ENCODE results near the gene AP5Z1. TPM values are rescaled to one million over a fixed set of nuclear protein-coding genes. Genes with fewer than 3 reads are reported as not detected.

The AP5Z1 gene
- polyA plus RNA-seq, 4 donors = 35.8 to 116 (median 64.2) TPM

- Histone ChIP-seq H3K27me3 (ENCODE audit: control insufficient read depth in 3 of 3, insufficient read depth in 3 of 3, low read length in 3 of 3) (peaks cover 0 to 12% (median 0%) of the 10 kb centered on the region in 3 donors), H3K4me3 (ENCODE audit: low read depth in 1 of 3, low read length in 3 of 3) (no peak overlapping the region), H3K9me3 (ENCODE audit: control insufficient read depth in 2 of 2, insufficient read depth in 1 of 2, low read depth in 1 of 2, low read length in 1 of 2) (peaks cover 0 to 5% of the 10 kb centered on the region in 2 donors), H3K4me1 (ENCODE audit: control insufficient read depth in 3 of 3, insufficient read depth in 2 of 3, low read depth in 1 of 3, low read length in 2 of 3) (no peaks in the 10 kb centered on the region), H3K36me3 (ENCODE audit: control insufficient read depth in 3 of 3, insufficient read depth in 2 of 3, low read depth in 1 of 3, low read length in 3 of 3) (no peaks in the 10 kb centered on the region), H3K27ac (ENCODE audit: low read depth in 1 of 3, low read length in 2 of 3) (no peak overlapping the region)
- no peak for FAIRE-seq
- WGBS, 3 donors = 83 to 90% (median 86%) methylated on average over 14 of the region's 14 CpGs
- DNase-seq = no peak
These were observed 34.2 kb downstream of the AP5Z1 start for GRCh38 chr7:4809666-4810065.

- 42 to 75% (median 54%) methylated on average over 14 of the region's 14 CpGs for WGBS, 3 donors
- Histone ChIP-seq H3K4me1 (ENCODE audit: control insufficient read depth in 3 of 3, insufficient read depth in 2 of 3, low read depth in 1 of 3, low read length in 2 of 3) (no peaks in the 10 kb centered on the region), H3K4me3 (ENCODE audit: low read depth in 1 of 3, low read length in 3 of 3) (no peak overlapping the region), H3K27me3 (ENCODE audit: control insufficient read depth in 3 of 3, insufficient read depth in 3 of 3, low read length in 3 of 3) (no peaks in the 10 kb centered on the region), H3K27ac (ENCODE audit: low read depth in 1 of 3, low read length in 2 of 3) (no peak overlapping the region), H3K36me3 (ENCODE audit: control insufficient read depth in 3 of 3, insufficient read depth in 2 of 3, low read depth in 1 of 3, low read length in 3 of 3) (no peaks in the 10 kb centered on the region), H3K9me3 (ENCODE audit: control insufficient read depth in 2 of 2, insufficient read depth in 1 of 2, low read depth in 1 of 2, low read length in 1 of 2) (peaks cover 0 to 5% of the 10 kb centered on the region in 2 donors)
- no peak for DNase-seq
- no peak for FAIRE-seq
These were observed 39.0 kb downstream of the AP5Z1 start for GRCh38 chr7:4814433-4814832.

- H3K27me3 ChIP-seq (ENCODE audit: control insufficient read depth in 3 of 3, insufficient read depth in 3 of 3, low read length in 3 of 3) = no peaks in the 10 kb centered on the region
- peaks cover 0 to 5% of the 10 kb centered on the region in 2 donors for H3K9me3 ChIP-seq (ENCODE audit: control insufficient read depth in 2 of 2, insufficient read depth in 1 of 2, low read depth in 1 of 2, low read length in 1 of 2)
- FAIRE-seq = no peak
- no peaks in the 10 kb centered on the region for H3K4me1 ChIP-seq (ENCODE audit: control insufficient read depth in 3 of 3, insufficient read depth in 2 of 3, low read depth in 1 of 3, low read length in 2 of 3)
- H3K27ac ChIP-seq (ENCODE audit: low read depth in 1 of 3, low read length in 2 of 3) = no peak overlapping the region
- 88 to 96% (median 95%) methylated on average over 14 of the region's 14 CpGs for WGBS, 3 donors
- H3K36me3 ChIP-seq (ENCODE audit: control insufficient read depth in 3 of 3, insufficient read depth in 2 of 3, low read depth in 1 of 3, low read length in 3 of 3) = no peaks in the 10 kb centered on the region
- DNase-seq = no peak
- H3K4me3 ChIP-seq (ENCODE audit: low read depth in 1 of 3, low read length in 3 of 3) = no peak overlapping the region
These were observed 39.7 kb downstream of the AP5Z1 start for GRCh38 chr7:4815121-4815520.

GRCh38 chr7:4815609-4816418, 40.4 kb downstream of the AP5Z1 start:
- WGBS, 3 donors = 82 to 89% (median 86%) methylated on average over 26 to 38 of the region's 38 CpGs
- no peaks in the 10 kb centered on the region for H3K4me1 ChIP-seq (ENCODE audit: control insufficient read depth in 3 of 3, insufficient read depth in 2 of 3, low read depth in 1 of 3, low read length in 2 of 3)
- DNase-seq = no peak
- H3K4me3 ChIP-seq (ENCODE audit: low read depth in 1 of 3, low read length in 3 of 3) = no peak overlapping the region
- no peak for FAIRE-seq
- H3K27ac ChIP-seq (ENCODE audit: low read depth in 1 of 3, low read length in 2 of 3) = no peak overlapping the region
- peaks cover 0 to 5% of the 10 kb centered on the region in 2 donors for H3K9me3 ChIP-seq (ENCODE audit: control insufficient read depth in 2 of 2, insufficient read depth in 1 of 2, low read depth in 1 of 2, low read length in 1 of 2)
- no peaks in the 10 kb centered on the region for H3K36me3 ChIP-seq (ENCODE audit: control insufficient read depth in 3 of 3, insufficient read depth in 2 of 3, low read depth in 1 of 3, low read length in 3 of 3)
- H3K27me3 ChIP-seq (ENCODE audit: control insufficient read depth in 3 of 3, insufficient read depth in 3 of 3, low read length in 3 of 3) = no peaks in the 10 kb centered on the region

GRCh38 chr7:4816419-4817080, 41.1 kb downstream of the AP5Z1 start:
- FAIRE-seq (no peak), DNase-seq (no peak)
- no peaks in the 10 kb centered on the region for H3K27me3 ChIP-seq (ENCODE audit: control insufficient read depth in 3 of 3, insufficient read depth in 3 of 3, low read length in 3 of 3)
- H3K4me3 ChIP-seq (ENCODE audit: low read depth in 1 of 3, low read length in 3 of 3) = no peak overlapping the region
- H3K36me3 ChIP-seq (ENCODE audit: control insufficient read depth in 3 of 3, insufficient read depth in 2 of 3, low read depth in 1 of 3, low read length in 3 of 3) = no peaks in the 10 kb centered on the region
- WGBS, 3 donors = 82 to 90% (median 88%) methylated on average over 22 to 26 of the region's 26 CpGs
- peaks cover 0 to 5% of the 10 kb centered on the region in 2 donors for H3K9me3 ChIP-seq (ENCODE audit: control insufficient read depth in 2 of 2, insufficient read depth in 1 of 2, low read depth in 1 of 2, low read length in 1 of 2)
- H3K27ac ChIP-seq (ENCODE audit: low read depth in 1 of 3, low read length in 2 of 3) = no peak overlapping the region
- no peaks in the 10 kb centered on the region for H3K4me1 ChIP-seq (ENCODE audit: control insufficient read depth in 3 of 3, insufficient read depth in 2 of 3, low read depth in 1 of 3, low read length in 2 of 3)

GRCh38 chr7:4817178-4817901, 41.9 kb downstream of the AP5Z1 start:
- Histone ChIP-seq H3K36me3 (ENCODE audit: control insufficient read depth in 3 of 3, insufficient read depth in 2 of 3, low read depth in 1 of 3, low read length in 3 of 3) (no peaks in the 10 kb centered on the region), H3K27me3 (ENCODE audit: control insufficient read depth in 3 of 3, insufficient read depth in 3 of 3, low read length in 3 of 3) (no peaks in the 10 kb centered on the region), H3K4me3 (ENCODE audit: low read depth in 1 of 3, low read length in 3 of 3) (no peak overlapping the region), H3K4me1 (ENCODE audit: control insufficient read depth in 3 of 3, insufficient read depth in 2 of 3, low read depth in 1 of 3, low read length in 2 of 3) (no peaks in the 10 kb centered on the region), H3K27ac (ENCODE audit: low read depth in 1 of 3, low read length in 2 of 3) (no peak overlapping the region), H3K9me3 (ENCODE audit: control insufficient read depth in 2 of 2, insufficient read depth in 1 of 2, low read depth in 1 of 2, low read length in 1 of 2) (peaks cover 0 to 5% of the 10 kb centered on the region in 2 donors)
- FAIRE-seq = no peak
- DNase-seq = no peak
- WGBS, 3 donors = 87 to 92% (median 90%) methylated on average over 38 of the region's 38 CpGs

GRCh38 chr7:4818000-4818794, 42.8 kb downstream of the AP5Z1 start:
- DNase-seq (no peak), FAIRE-seq (no peak)
- no peak overlapping the region for H3K27ac ChIP-seq (ENCODE audit: low read depth in 1 of 3, low read length in 2 of 3)
- WGBS, 3 donors = 84 to 90% (median 86%) methylated on average over 30 to 32 of the region's 32 CpGs
- no peaks in the 10 kb centered on the region for H3K36me3 ChIP-seq (ENCODE audit: control insufficient read depth in 3 of 3, insufficient read depth in 2 of 3, low read depth in 1 of 3, low read length in 3 of 3)
- no peaks in the 10 kb centered on the region for H3K27me3 ChIP-seq (ENCODE audit: control insufficient read depth in 3 of 3, insufficient read depth in 3 of 3, low read length in 3 of 3)
- H3K9me3 ChIP-seq (ENCODE audit: control insufficient read depth in 2 of 2, insufficient read depth in 1 of 2, low read depth in 1 of 2, low read length in 1 of 2) = no peaks in the 10 kb centered on the region
- H3K4me3 ChIP-seq (ENCODE audit: low read depth in 1 of 3, low read length in 3 of 3) = no peak overlapping the region
- H3K4me1 ChIP-seq (ENCODE audit: control insufficient read depth in 3 of 3, insufficient read depth in 2 of 3, low read depth in 1 of 3, low read length in 2 of 3) = no peaks in the 10 kb centered on the region
